Activated CD8-positive, alpha-beta memory T cell treated with anti-CD3 and anti-CD28 coated beads, Interleukin-2, amount 10 ng/mL, durations not matched to agents 7 days and 5 days (primary cell): ENCODE measurements around the gene ABCD1. TPM values are rescaled to one million over a fixed set of nuclear protein-coding genes. Genes with fewer than 3 reads are reported as not detected.

ENCODE experiments used
- ATAC-seq: fragments of 150-1000 bp; cut with Tn5 transposase; one replicate; pipeline ENCODE4 v1.10.0; 2021; ENCODE audit warnings: moderate library complexity
- CTCF ChIA-PET: fragments of 350-600 bp; sonication (Branson Sonifier 250); formaldehyde crosslinking; loops from one replicate; lab custom pipeline; 2021; ENCODE audit warnings: antibody characterized with exemption; lab: Charles Lee
- DNase-seq: peaks from one replicate; pipeline ENCODE4 v3.0.0-alpha.2; 2020
- H3K27ac Mint-ChIP-seq: one replicate; pipeline ENCODE4 v1.8.0; 2021; ENCODE audit warnings: mild to moderate bottlenecking, mixed read lengths
- H3K27me3 Mint-ChIP-seq: one replicate; pipeline ENCODE4 v1.8.0; 2021; ENCODE audit warnings: mixed read lengths
- H3K36me3 Mint-ChIP-seq: one replicate; pipeline ENCODE4 v1.8.0; 2021; ENCODE audit warnings: mild to moderate bottlenecking, mixed read lengths
- H3K4me1 Mint-ChIP-seq: one replicate; pipeline ENCODE4 v1.8.0; 2021; ENCODE audit warnings: mixed read lengths
- H3K4me3 Mint-ChIP-seq: one replicate; pipeline ENCODE4 v1.8.0; 2021; ENCODE audit warnings: mild to moderate bottlenecking, moderate library complexity, mixed read lengths
- H3K9me3 Mint-ChIP-seq: one replicate; pipeline ENCODE4 v1.8.0; 2022; ENCODE audit warnings: low read depth, mixed read lengths
- total RNA-seq, 2 experiments: library from RNA; stranded (reverse); gene quantifications; one replicate each; pipeline ENCODE4 v1.2.3, GENCODE V29; 2021

The ABCD1 gene
- total RNA-seq, 2 experiments from 2014 or later, result 10.7 to 18.3 TPM

DNA sequence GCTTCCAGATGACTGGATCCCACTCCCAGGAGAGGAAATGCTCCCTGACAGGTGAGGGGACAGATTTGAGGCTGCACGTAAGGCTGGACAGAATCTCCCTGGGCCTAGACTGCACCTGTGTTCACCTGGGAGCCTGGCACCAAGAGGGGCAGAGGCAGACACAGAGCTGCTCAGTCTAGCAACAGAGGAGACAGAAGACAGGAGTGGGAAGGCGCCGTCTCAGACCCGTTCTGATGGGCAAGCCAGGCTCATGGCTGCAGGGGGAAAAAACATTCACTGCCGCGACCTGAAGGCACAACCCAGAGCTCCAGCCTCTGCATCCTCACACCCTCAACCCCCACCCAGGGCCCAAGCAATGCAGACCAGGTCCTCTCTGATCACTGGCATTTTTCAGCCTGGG lies 17.2 kb upstream of the ABCD1 start:
- Mint-ChIP-seq H3K27ac (no peak overlapping the region), H3K27me3 (no peaks in the 10 kb centered on the region), H3K4me1 (peaks cover 2% of the 10 kb centered on the region), H3K4me3 (no peak overlapping the region), H3K36me3 (peaks cover 3% of the 10 kb centered on the region), H3K9me3 (no peaks in the 10 kb centered on the region)
- ATAC-seq (no peak), DNase-seq (no peak)
- CTCF ChIA-PET, result interaction anchor here (1.9 to 2.3 kb wide), 3 partner anchors 11 to 40 kb away, joined by 3 to 6 read pairs (median 5); no protein-coding TSS in a partner anchor

DNA sequence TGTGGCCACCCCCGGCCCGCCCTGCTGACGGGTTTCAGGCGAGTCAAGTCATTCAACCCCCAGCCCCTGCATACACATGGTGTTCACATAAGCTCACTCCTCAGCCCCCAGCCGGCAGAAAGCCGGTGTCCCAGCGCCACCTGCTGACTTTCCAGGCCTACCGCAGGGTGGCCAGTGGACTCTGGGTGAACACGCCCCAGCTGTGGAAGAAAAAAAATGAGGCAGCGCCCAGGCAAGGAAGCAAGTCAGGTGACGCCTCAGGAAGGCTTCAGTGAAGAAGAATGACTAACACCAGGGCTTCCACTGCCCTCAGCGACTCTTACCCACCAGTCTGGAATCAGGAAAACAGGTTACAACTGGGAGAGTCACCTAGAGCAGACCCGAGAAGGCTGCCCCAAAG lies 16.2 kb upstream of the ABCD1 start:
- peaks cover 7% of the 10 kb centered on the region for H3K36me3 Mint-ChIP-seq
- H3K4me3 Mint-ChIP-seq, result no peak overlapping the region
- DNase-seq, result peak; percentile 49
- H3K27ac Mint-ChIP-seq, result no peak overlapping the region
- no peaks in the 10 kb centered on the region for H3K27me3 Mint-ChIP-seq
- H3K9me3 Mint-ChIP-seq, result no peaks in the 10 kb centered on the region
- CTCF ChIA-PET, result interaction anchor here (1.9 to 2.3 kb wide), 3 partner anchors 12 to 41 kb away, joined by 3 to 6 read pairs (median 5); no protein-coding TSS in a partner anchor
- peak; percentile 58 for ATAC-seq
- H3K4me1 Mint-ChIP-seq, result peaks cover 2% of the 10 kb centered on the region

- DNase-seq (no peak), ATAC-seq (no peak)
- no peak overlapping the region for H3K4me3 Mint-ChIP-seq
- peaks cover 2% of the 10 kb centered on the region for H3K4me1 Mint-ChIP-seq
- no peak overlapping the region for H3K27ac Mint-ChIP-seq
- H3K36me3 Mint-ChIP-seq, result peaks cover 15% of the 10 kb centered on the region
- no peaks in the 10 kb centered on the region for H3K27me3 Mint-ChIP-seq
- no peaks in the 10 kb centered on the region for H3K9me3 Mint-ChIP-seq
- CTCF ChIA-PET, result interaction anchor here (2.3 kb wide), 1 partner anchor 41 kb away, joined by 5 read pairs; no protein-coding TSS in a partner anchor
These were observed 14.7 kb upstream of the ABCD1 start for GRCh38 chrX:153709726-153710674.

- Mint-ChIP-seq H3K36me3 (peaks cover 31% of the 10 kb centered on the region), H3K4me3 (no peak overlapping the region), H3K27ac (no peak overlapping the region), H3K9me3 (no peaks in the 10 kb centered on the region), H3K4me1 (peaks cover 5% of the 10 kb centered on the region), H3K27me3 (no peaks in the 10 kb centered on the region)
- DNase-seq (no peak), ATAC-seq (no peak)
- CTCF ChIA-PET, result no interaction called here
These were observed 10.4 kb upstream of the ABCD1 start for GRCh38 chrX:153714256-153714655.

- CTCF ChIA-PET, result no interaction called here
- H3K4me3 Mint-ChIP-seq, result no peak overlapping the region
- no peaks in the 10 kb centered on the region for H3K27me3 Mint-ChIP-seq
- DNase-seq (no peak), ATAC-seq (no peak)
- H3K36me3 Mint-ChIP-seq, result peaks cover 34% of the 10 kb centered on the region
- no peak overlapping the region for H3K27ac Mint-ChIP-seq
- H3K4me1 Mint-ChIP-seq, result peaks cover 16% of the 10 kb centered on the region
- H3K9me3 Mint-ChIP-seq, result no peaks in the 10 kb centered on the region
These were observed 7.2 kb upstream of the ABCD1 start for GRCh38 chrX:153717445-153717844.

GRCh38 chrX:153719238-153719637 lies 5.4 kb upstream of the ABCD1 start:
- Mint-ChIP-seq H3K36me3 (peaks cover 28% of the 10 kb centered on the region), H3K9me3 (no peaks in the 10 kb centered on the region), H3K4me1 (peaks cover 20% of the 10 kb centered on the region), H3K4me3 (no peak overlapping the region), H3K27me3 (no peaks in the 10 kb centered on the region), H3K27ac (no peak overlapping the region)
- DNase-seq (no peak), ATAC-seq (no peak)
- CTCF ChIA-PET, result no interaction called here

DNA sequence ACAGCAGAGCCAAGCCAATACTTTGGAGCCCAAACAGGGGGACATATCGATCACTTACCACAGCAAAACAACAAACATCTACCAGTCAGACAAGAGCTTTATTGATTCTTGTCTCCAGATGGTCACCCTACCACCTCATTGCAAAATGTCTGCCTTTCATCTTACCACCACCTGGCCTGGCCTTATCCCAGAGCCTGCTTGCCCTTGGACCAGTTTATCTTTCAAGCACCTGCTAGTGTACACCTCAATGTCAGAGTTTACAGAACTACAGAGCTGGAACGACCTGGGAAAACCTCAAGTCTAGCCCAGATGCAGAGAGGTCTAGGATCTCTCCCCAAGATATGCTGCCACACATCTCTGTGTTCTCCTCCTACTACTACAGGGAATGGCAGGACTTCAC lies 5.0 kb upstream of the ABCD1 start:
- H3K4me1 Mint-ChIP-seq, result peaks cover 20% of the 10 kb centered on the region
- H3K27me3 Mint-ChIP-seq, result no peaks in the 10 kb centered on the region
- CTCF ChIA-PET, result no interaction called here
- no peak overlapping the region for H3K4me3 Mint-ChIP-seq
- no peaks in the 10 kb centered on the region for H3K9me3 Mint-ChIP-seq
- H3K36me3 Mint-ChIP-seq, result peaks cover 24% of the 10 kb centered on the region
- no peak overlapping the region for H3K27ac Mint-ChIP-seq
- ATAC-seq (no peak), DNase-seq (no peak)

DNA sequence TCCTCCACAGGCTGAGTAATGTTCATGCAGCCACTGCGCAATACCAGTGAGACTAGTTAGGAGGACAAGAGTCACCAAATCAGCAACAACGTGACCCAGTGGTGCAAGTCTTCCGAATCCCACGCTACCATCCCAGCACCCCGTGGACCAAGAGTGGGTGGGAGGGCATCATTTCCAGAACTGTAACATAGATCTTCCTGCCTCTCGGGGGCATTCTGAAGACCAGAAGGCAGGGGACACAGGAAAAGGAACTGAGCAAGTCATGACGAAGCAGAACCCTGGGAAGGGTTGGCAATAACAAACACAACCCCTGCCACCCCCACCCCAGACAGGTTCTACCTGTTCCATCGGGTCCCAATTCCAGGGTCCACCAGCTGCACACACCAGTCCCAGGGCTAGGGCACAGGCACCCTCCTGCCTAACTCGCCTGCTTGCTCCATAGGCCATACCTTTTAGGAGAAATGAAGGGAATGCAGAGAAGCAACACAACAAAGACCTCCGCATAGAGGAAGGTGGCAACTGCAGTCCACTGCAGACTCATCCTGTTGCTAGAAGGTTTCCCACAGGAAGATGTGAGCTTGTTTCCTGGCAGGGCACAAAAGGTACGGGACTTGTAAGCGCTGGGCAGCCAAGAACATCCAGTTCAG lies 1.8 kb upstream of the ABCD1 start:
- peak overlapping the region; percentile 90 for H3K4me3 Mint-ChIP-seq
- peaks cover 14% of the 10 kb centered on the region for H3K36me3 Mint-ChIP-seq
- ATAC-seq (no peak), DNase-seq (no peak)
- CTCF ChIA-PET, result no interaction called here
- H3K27me3 Mint-ChIP-seq, result no peaks in the 10 kb centered on the region
- peaks cover 38% of the 10 kb centered on the region for H3K4me1 Mint-ChIP-seq
- peak overlapping the region; percentile 84 for H3K27ac Mint-ChIP-seq
- H3K9me3 Mint-ChIP-seq, result no peaks in the 10 kb centered on the region

DNA sequence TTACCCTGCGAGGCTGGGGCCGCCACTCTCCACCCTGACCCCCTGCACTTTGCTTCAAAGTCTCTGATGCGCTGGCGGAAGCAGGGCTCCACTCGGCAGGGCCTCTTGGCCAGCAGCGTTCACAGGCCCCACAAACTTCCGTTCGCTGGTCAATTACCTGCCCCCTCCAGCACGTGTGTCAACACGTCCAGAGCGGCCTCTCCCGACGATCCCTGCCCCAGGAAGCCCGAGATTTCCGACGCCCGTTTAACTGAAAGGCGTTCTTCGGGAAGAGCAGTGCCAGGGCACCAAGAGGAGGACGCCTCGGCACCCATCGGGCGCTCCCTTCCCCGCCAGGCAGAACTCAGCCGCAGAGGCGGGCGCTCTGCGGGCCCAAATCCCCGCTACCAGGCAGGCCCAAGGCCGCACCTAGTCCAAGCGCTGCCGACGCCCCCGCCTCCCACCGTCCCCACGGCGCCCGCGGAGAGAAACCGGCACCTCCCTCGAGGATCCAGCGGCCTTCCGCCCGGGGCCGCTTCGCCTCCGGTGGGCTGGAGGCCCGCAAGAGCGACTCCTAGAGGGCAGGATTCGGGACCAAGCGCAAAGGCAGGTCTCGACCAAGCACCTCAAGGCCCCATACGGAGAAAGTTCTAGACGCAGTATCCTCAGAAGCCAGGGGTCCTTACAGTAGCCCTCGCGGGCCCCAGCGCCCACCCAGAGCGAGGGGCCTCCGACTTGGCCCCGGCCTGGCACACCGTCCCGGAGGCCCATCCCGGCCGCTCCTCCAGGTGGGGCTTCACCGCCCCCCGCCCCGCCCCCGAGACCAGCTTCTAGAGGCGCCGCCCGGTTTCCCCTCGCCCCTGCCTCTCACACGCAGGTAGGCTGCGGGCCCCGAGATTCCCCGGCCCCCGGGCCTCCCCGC lies 1.1 kb upstream of the ABCD1 start:
- Mint-ChIP-seq H3K4me3 (peak overlapping the region; percentile 90), H3K27ac (peak overlapping the region; percentile 84), H3K36me3 (peaks cover 15% of the 10 kb centered on the region), H3K4me1 (peaks cover 41% of the 10 kb centered on the region), H3K27me3 (no peaks in the 10 kb centered on the region), H3K9me3 (no peaks in the 10 kb centered on the region)
- DNase-seq (peak; percentile 68), ATAC-seq (peak; percentile 35)
- CTCF ChIA-PET, result no interaction called here

- Mint-ChIP-seq H3K9me3 (no peaks in the 10 kb centered on the region), H3K4me3 (peak overlapping the region; percentile 66), H3K36me3 (peaks cover 15% of the 10 kb centered on the region), H3K27ac (peak overlapping the region; percentile 40), H3K4me1 (peaks cover 41% of the 10 kb centered on the region), H3K27me3 (no peaks in the 10 kb centered on the region)
- CTCF ChIA-PET, result no interaction called here
- DNase-seq (peak; percentile 40), ATAC-seq (peak; percentile 1)
These were observed 579 bp downstream of the ABCD1 start for GRCh38 chrX:153725039-153725831.

- peaks cover 15% of the 10 kb centered on the region for H3K36me3 Mint-ChIP-seq
- DNase-seq (peak; percentile 40), ATAC-seq (no peak)
- H3K27me3 Mint-ChIP-seq, result no peaks in the 10 kb centered on the region
- peaks cover 43% of the 10 kb centered on the region for H3K4me1 Mint-ChIP-seq
- no peaks in the 10 kb centered on the region for H3K9me3 Mint-ChIP-seq
- peak overlapping the region; percentile 40 for H3K27ac Mint-ChIP-seq
- H3K4me3 Mint-ChIP-seq, result peak overlapping the region; percentile 63
- CTCF ChIA-PET, result interaction anchor here (1.7 kb wide), 1 partner anchor 9 kb away, joined by 7 read pairs; no protein-coding TSS in a partner anchor
These were observed 1.2 kb downstream of the ABCD1 start for GRCh38 chrX:153725832-153726285.
